ENCODE data around the gene SLC38A4.
A peak's percentile ranks its signal among the peaks of the same experiment; 100 is the strongest.

SLC38A4 gene

GRCh38 chr12:46815809-46816208, 10.0 kb downstream of the SLC38A4 start:
- DNase-seq (ENCODE audit: low spot score), result no peak

GRCh38 chr12:46814143-46814542, 11.7 kb downstream of the SLC38A4 start:
- no peak for DNase-seq (ENCODE audit: low spot score)

GRCh38 chr12:46811185-46811584, 14.6 kb downstream of the SLC38A4 start:
- no peak for DNase-seq (ENCODE audit: low spot score)

- no peak for DNase-seq (ENCODE audit: low spot score)
These were observed 16.7 kb downstream of the SLC38A4 start for GRCh38 chr12:46808955-46809697.

- DNase-seq (ENCODE audit: low spot score), result no peak
These were observed 17.5 kb downstream of the SLC38A4 start for GRCh38 chr12:46808317-46808716.

GRCh38 chr12:46804054-46804453, 21.7 kb downstream of the SLC38A4 start:
- no peak for DNase-seq (ENCODE audit: low spot score)

GRCh38 chr12:46803517-46803916, 22.3 kb downstream of the SLC38A4 start:
- no peak for DNase-seq (ENCODE audit: low spot score)

- no peak for DNase-seq (ENCODE audit: low spot score)
These were observed 24.5 kb downstream of the SLC38A4 start for GRCh38 chr12:46801293-46801692.

- no peak for DNase-seq (ENCODE audit: low spot score)
These were observed 25.6 kb downstream of the SLC38A4 start for GRCh38 chr12:46800160-46800559.

- DNase-seq (ENCODE audit: low spot score), result no peak
These were observed 27.1 kb downstream of the SLC38A4 start for GRCh38 chr12:46798648-46799047.

GRCh38 chr12:46798056-46798455, 27.7 kb downstream of the SLC38A4 start:
- DNase-seq (ENCODE audit: low spot score), result no peak

- no peak for DNase-seq (ENCODE audit: low spot score)
These were observed 29.8 kb downstream of the SLC38A4 start for GRCh38 chr12:46795988-46796387.

- DNase-seq (ENCODE audit: low spot score), result no peak
These were observed 31.1 kb downstream of the SLC38A4 start for GRCh38 chr12:46794593-46795190.

GRCh38 chr12:46792925-46793324, 32.9 kb downstream of the SLC38A4 start:
- no peak for DNase-seq (ENCODE audit: low spot score)

GRCh38 chr12:46790066-46790465, 35.7 kb downstream of the SLC38A4 start:
- DNase-seq (ENCODE audit: low spot score), result no peak

- DNase-seq (ENCODE audit: low spot score), result no peak
These were observed 37.5 kb downstream of the SLC38A4 start for GRCh38 chr12:46788072-46788887.

GRCh38 chr12:46787496-46788055, 38.2 kb downstream of the SLC38A4 start:
- DNase-seq (ENCODE audit: low spot score), result no peak

GRCh38 chr12:46786774-46787173, 39.0 kb downstream of the SLC38A4 start:
- DNase-seq (ENCODE audit: low spot score), result peak; percentile 28

GRCh38 chr12:46785382-46785781, 40.4 kb downstream of the SLC38A4 start:
- DNase-seq (ENCODE audit: low spot score), result no peak

GRCh38 chr12:46783871-46784270, 41.9 kb downstream of the SLC38A4 start:
- no peak for DNase-seq (ENCODE audit: low spot score)

GRCh38 chr12:46779879-46780278, 45.9 kb downstream of the SLC38A4 start:
- DNase-seq (ENCODE audit: low spot score), result no peak

GRCh38 chr12:46779063-46779462, 46.7 kb downstream of the SLC38A4 start:
- no peak for DNase-seq (ENCODE audit: low spot score)

- DNase-seq (ENCODE audit: low spot score), result no peak
These were observed 47.4 kb downstream of the SLC38A4 start for GRCh38 chr12:46778415-46778814.

Data from AG08395 (cell line).